GM19467 (cell line): ENCODE measurements around the gene SULT1A1.
"Not testable (repeated sequence)": the region's sequence is repeated elsewhere in the genome, so short reads cannot be mapped to it uniquely, and the experiment has no call there.

Experiments used
- ATAC-seq: cut with Tn5 transposase; IDR thresholded peaks from one replicate; pipeline ENCODE4 v1.9.1; 2021; ENCODE audit warnings: mild to moderate bottlenecking, moderate library complexity; ENCODE audit not compliant: unreplicated experiment

The SULT1A1 gene

GRCh38 chr16:28591355-28591754, 18.5 kb downstream of the SULT1A1 start:
- ATAC-seq = no peak

- no peak for ATAC-seq
Measured at GRCh38 chr16:28590384-28591340, 19.2 kb downstream of the SULT1A1 start.

GRCh38 chr16:28589930-28590329, 19.9 kb downstream of the SULT1A1 start:
- no peak for ATAC-seq

- no peak for ATAC-seq
Measured at GRCh38 chr16:28589069-28589468, 20.8 kb downstream of the SULT1A1 start.

- ATAC-seq = no peak
Measured at GRCh38 chr16:28587386-28587785, 22.5 kb downstream of the SULT1A1 start.

GRCh38 chr16:28586466-28586865, 23.4 kb downstream of the SULT1A1 start:
- no peak for ATAC-seq

- ATAC-seq = no peak
Measured at GRCh38 chr16:28585674-28586073, 24.2 kb downstream of the SULT1A1 start.

- no peak for ATAC-seq
Measured at GRCh38 chr16:28580726-28581315, 29.0 kb downstream of the SULT1A1 start.

GRCh38 chr16:28575446-28576109, 34.3 kb downstream of the SULT1A1 start:
- no peak for ATAC-seq

GRCh38 chr16:28574925-28575324, 34.9 kb downstream of the SULT1A1 start:
- ATAC-seq = no peak

GRCh38 chr16:28573738-28574718, 35.8 kb downstream of the SULT1A1 start:
- no peak for ATAC-seq

GRCh38 chr16:28572696-28573510, 36.9 kb downstream of the SULT1A1 start:
- no peak for ATAC-seq

- ATAC-seq = no peak
Measured at GRCh38 chr16:28569968-28570752, 39.7 kb downstream of the SULT1A1 start.

- no peak for ATAC-seq
Measured at GRCh38 chr16:28569021-28569420, 40.8 kb downstream of the SULT1A1 start.

GRCh38 chr16:28567292-28567691, 42.6 kb downstream of the SULT1A1 start:
- no peak for ATAC-seq

- ATAC-seq = not testable (repeated sequence)
Measured at GRCh38 chr16:28566233-28566925, 43.5 kb downstream of the SULT1A1 start.

GRCh38 chr16:28563218-28563617, 46.6 kb downstream of the SULT1A1 start:
- no peak for ATAC-seq

GRCh38 chr16:28562199-28562598, 47.6 kb downstream of the SULT1A1 start:
- ATAC-seq = no peak
